Right ventricle myocardium superior (tissue), 1 donor: Measurements from ENCODE around the gene XPA. TPM values are rescaled to one million over a fixed set of nuclear protein-coding genes. Genes with fewer than 3 reads are reported as not detected.

ENCODE experiments used
- ATAC-seq: fragments of 200-7000 bp; cut with Tn5 transposase; one replicate; pipeline ENCODE4 v1.9.1; 2020; ENCODE audit warnings: mild to moderate bottlenecking; ENCODE audit not compliant: poor library complexity
- DNase-seq: peaks from one replicate; pipeline ENCODE4 v3.0.0-alpha.2; 2020
- intact Hi-C: fragments of 100-400 bp; cut with DNase I; formaldehyde crosslinking; loops from one replicate; pipeline ENCODE4 v1.11.2; 2022
- total RNA-seq: library from RNA; stranded (reverse); fragmentation: NEBNext Ultra II Directional; extraction: Animal tissue kit (Norgen Biotek cat#: 25700); gene quantifications from one replicate; pipeline ENCODE4 v1.2.1, GENCODE V29; 2021
- donor health status: DM: no; HTN: yes; CAD: no; lungs with severe emphysema.

The XPA gene
- total RNA-seq, 1 donor from 2014 or later, result 5.8 TPM

GRCh38 chr9:97666907-97667686, 30.0 kb downstream of the XPA start:
- ATAC-seq (no peak), DNase-seq (no peak)
- intact Hi-C loops, result no loop called here

GRCh38 chr9:97665742-97666141, 31.4 kb downstream of the XPA start:
- intact Hi-C loops, result no loop called here
- no peak for DNase-seq
- ATAC-seq, result no peak

- DNase-seq (no peak), ATAC-seq (no peak)
- intact Hi-C loops, result no loop called here
These were observed 36.3 kb downstream of the XPA start for GRCh38 chr9:97660847-97661246.

GRCh38 chr9:97660340-97660739, 36.8 kb downstream of the XPA start:
- intact Hi-C loops, result no loop called here
- ATAC-seq (no peak), DNase-seq (no peak)

- ATAC-seq (no peak), DNase-seq (no peak)
- intact Hi-C loops, result no loop called here
These were observed 37.4 kb downstream of the XPA start for GRCh38 chr9:97659771-97660170.

GRCh38 chr9:97658707-97659106, 38.4 kb downstream of the XPA start:
- ATAC-seq (no peak), DNase-seq (no peak)
- intact Hi-C loops, result no loop called here

- DNase-seq (no peak), ATAC-seq (no peak)
- intact Hi-C loops, result no loop called here
These were observed 45.5 kb downstream of the XPA start for GRCh38 chr9:97651646-97652045.

GRCh38 chr9:97647996-97648395, 49.1 kb downstream of the XPA start:
- no peak for DNase-seq
- intact Hi-C loops, result no loop called here
- no peak for ATAC-seq

- DNase-seq (no peak), ATAC-seq (no peak)
- intact Hi-C loops, result no loop called here
These were observed 51.4 kb downstream of the XPA start for GRCh38 chr9:97645720-97646119.

- ATAC-seq (peak; percentile 38), DNase-seq (no peak)
- intact Hi-C loops, result no loop called here
These were observed 56.8 kb downstream of the XPA start for GRCh38 chr9:97640325-97640724.

- no peak for ATAC-seq
- no peak for DNase-seq
- intact Hi-C loops, result no loop called here
These were observed 58.5 kb downstream of the XPA start for GRCh38 chr9:97638666-97639065.

- ATAC-seq (no peak), DNase-seq (no peak)
- intact Hi-C loops, result no loop called here
These were observed 60.2 kb downstream of the XPA start for GRCh38 chr9:97636903-97637302.

- DNase-seq (no peak), ATAC-seq (no peak)
- intact Hi-C loops, result no loop called here
These were observed 62.1 kb downstream of the XPA start for GRCh38 chr9:97635026-97635425.

- no peak for DNase-seq
- ATAC-seq, result peak; percentile 1
- intact Hi-C loops, result no loop called here
These were observed 63.2 kb downstream of the XPA start for GRCh38 chr9:97633859-97634490.

GRCh38 chr9:97632985-97633858, 63.9 kb downstream of the XPA start, which contains the start of the genes NCBP1 and TSTD2:
Gene NCBP1, plus strand, starts transcription at chr9:97633821. Its CDS starts 61 bp downstream, at chr9:97633882.
Gene TSTD2, minus strand, starts transcription at chr9:97633368. Its CDS starts 5,806 bp downstream, at chr9:97627562.
- intact Hi-C loops, result no loop called here
- ATAC-seq, result peak; percentile 94
- DNase-seq, result peak; percentile 99

GRCh38 chr9:97632248-97632984, 64.7 kb downstream of the XPA start:
- intact Hi-C loops, result no loop called here
- peak; percentile 21 for ATAC-seq
- DNase-seq, result peak; percentile 75

- no peak for DNase-seq
- ATAC-seq, result no peak
- intact Hi-C loops, result no loop called here
These were observed 66.5 kb downstream of the XPA start for GRCh38 chr9:97630591-97630990.

- no peak for ATAC-seq
- no peak for DNase-seq
- intact Hi-C loops, result no loop called here
These were observed 68.0 kb downstream of the XPA start for GRCh38 chr9:97629156-97629555.

- intact Hi-C loops, result no loop called here
- ATAC-seq, result no peak
- DNase-seq, result no peak
These were observed 68.5 kb downstream of the XPA start for GRCh38 chr9:97628668-97629067.
